AG09309 (cell line): ENCODE results near the gene LRRC23.

Experiments
- DNase-seq: peaks from one replicate; pipeline ENCODE4 v3.0.0-alpha.2; 2010; ENCODE audit warnings: low read depth
- H3K4me3 ChIP-seq: 2 replicates; pipeline ENCODE4 v1.5.1; 2011; ENCODE audit warnings: mild to moderate bottlenecking, low read depth, low read length, moderate library complexity; ENCODE audit not compliant: control insufficient read depth
- CTCF ChIP-seq: IDR thresholded peaks from 2 replicates; pipeline ENCODE4 v1.5.1; 2011; ENCODE audit warnings: mild to moderate bottlenecking, low read depth, low read length, inconsistent platforms; ENCODE audit not compliant: insufficient read depth, control insufficient read depth; ENCODE audit errors: missing control alignments

LRRC23 gene

DNA sequence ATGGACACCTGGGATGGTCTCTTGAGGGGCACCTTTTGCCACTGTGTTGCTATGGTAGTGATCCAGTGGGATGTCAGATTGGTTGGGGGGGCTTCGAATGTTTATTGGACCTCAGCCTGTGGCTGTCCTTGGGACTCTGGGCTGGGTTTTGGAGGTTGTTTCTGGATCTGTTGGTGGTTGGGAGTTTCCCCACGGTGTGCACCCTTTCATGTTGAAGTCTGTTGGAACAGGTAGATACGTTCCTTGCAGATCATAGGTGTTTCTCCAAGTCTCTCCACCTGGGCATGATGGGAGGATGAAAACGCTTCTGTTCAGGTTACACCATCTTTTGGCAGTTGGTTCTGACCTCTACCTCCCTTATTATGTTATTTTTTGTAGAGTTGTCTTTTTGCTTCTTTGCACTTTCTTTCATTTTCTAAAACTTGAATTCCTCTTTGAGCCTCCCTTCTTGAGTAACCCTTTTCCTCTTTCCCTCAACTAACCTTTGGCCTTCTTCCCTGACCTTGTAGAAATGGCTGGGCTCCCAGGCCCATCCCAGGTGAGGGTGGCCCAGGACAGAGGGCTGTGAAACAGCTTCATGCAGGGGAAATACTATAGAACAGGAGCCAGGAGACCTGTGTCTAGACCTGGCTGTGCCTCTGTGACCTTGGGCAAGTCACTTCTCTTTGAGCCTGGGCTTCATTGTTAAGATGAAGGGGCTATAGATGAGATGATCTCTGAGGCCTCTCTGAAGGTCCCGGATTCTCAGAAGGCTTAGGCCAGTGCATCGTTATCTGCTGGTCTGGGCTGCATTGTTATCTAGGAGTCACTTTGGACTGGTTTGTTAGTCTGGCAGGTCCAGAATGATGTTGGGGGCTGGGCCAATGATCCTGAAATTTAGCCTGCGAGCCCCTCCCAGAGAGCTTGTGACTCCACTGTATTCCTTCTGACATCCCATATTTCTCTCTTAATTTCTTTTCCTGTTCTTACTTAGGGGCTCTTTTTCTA is 25.1 kb downstream of the LRRC23 start:
- no peak for TF ChIP-seq CTCF
- H3K4me3 ChIP-seq = peak overlapping the region; percentile 98
- no peak for DNase-seq

- TF ChIP-seq CTCF = no peak
- H3K4me3 ChIP-seq = no peak overlapping the region
- no peak for DNase-seq
Observed at GRCh38 chr12:6932766-6933165, 28.1 kb downstream of the LRRC23 start.

DNA sequence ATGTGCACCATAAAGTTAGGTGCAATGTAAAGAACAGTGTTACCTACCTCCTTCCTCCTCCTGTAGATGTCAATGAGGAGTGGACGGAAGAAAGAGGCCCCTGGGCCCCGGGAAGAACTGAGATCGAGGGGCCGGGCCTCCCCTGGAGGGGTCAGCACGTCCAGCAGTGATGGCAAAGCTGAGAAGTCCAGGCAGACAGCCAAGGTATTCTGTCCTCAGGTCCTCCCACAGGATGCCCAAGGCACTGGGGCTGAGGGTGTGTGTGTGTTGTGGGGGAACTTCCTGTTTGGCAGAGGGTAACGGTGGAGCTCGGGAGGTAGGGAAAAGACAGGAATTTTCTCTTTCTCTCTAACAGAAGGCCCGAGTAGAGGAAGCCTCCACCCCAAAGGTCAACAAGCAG is 29.5 kb downstream of the LRRC23 start:
- DNase-seq = no peak
- H3K4me3 ChIP-seq = no peak overlapping the region
- TF ChIP-seq CTCF = no peak

- no peak for TF ChIP-seq CTCF
- no peak overlapping the region for H3K4me3 ChIP-seq
- DNase-seq = no peak
Observed at GRCh38 chr12:6935371-6936193, 31.0 kb downstream of the LRRC23 start.

DNA sequence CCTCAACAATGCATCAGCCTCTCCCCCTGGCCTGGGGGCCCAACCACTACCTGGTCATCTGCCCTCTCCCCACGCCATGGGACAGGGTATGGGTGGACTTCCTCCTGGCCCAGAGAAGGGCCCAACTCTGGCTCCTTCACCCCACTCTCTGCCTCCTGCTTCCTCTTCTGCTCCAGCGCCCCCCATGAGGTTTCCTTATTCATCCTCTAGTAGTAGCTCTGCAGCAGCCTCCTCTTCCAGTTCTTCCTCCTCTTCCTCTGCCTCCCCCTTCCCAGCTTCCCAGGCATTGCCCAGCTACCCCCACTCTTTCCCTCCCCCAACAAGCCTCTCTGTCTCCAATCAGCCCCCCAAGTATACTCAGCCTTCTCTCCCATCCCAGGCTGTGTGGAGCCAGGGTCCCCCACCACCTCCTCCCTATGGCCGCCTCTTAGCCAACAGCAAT is 31.6 kb downstream of the LRRC23 start:
- TF ChIP-seq CTCF = no peak
- H3K4me3 ChIP-seq = no peak overlapping the region

GRCh38 chr12:6936636-6937480 is 32.2 kb downstream of the LRRC23 start:
- TF ChIP-seq CTCF = no peak
- no peak for DNase-seq
- H3K4me3 ChIP-seq = peak overlapping the region; percentile 49

More for the DNA sequence above, 31.6 kb downstream of the LRRC23 start:
- DNase-seq = no peak
